ENCODE measurements around the gene ZNF738.

- TF ChIP-seq CTCF (IDR thresholded peaks at IDR 0.05) (no peak), POLR2A (IDR thresholded peaks at IDR 0.05) (no peak)
These were observed 30.4 kb upstream of the ZNF738 start for GRCh38 chr19:21328406-21328805.
